NCI-H1694 treated with DMSO at 0.1 percent for 48 hours (cell line): ENCODE data around the gene PHOSPHO1.

Experiments
- DNase-seq: peaks from one replicate; lab custom pipeline; 2025; lab: John Stamatoyannopoulos, UW

The PHOSPHO1 gene

GRCh38 chr17:49218941-49219913 lies 11.4 kb downstream of the PHOSPHO1 start:
- no peak for DNase-seq

- no peak for DNase-seq
Observed at GRCh38 chr17:49217651-49218413, 12.8 kb downstream of the PHOSPHO1 start.

GRCh38 chr17:49216953-49217650 lies 13.5 kb downstream of the PHOSPHO1 start:
- no peak for DNase-seq

GRCh38 chr17:49216482-49216881 lies 14.1 kb downstream of the PHOSPHO1 start:
- DNase-seq, result no peak

GRCh38 chr17:49214676-49215360 lies 15.8 kb downstream of the PHOSPHO1 start:
- DNase-seq, result no peak

- no peak for DNase-seq
Observed at GRCh38 chr17:49213847-49214246, 16.7 kb downstream of the PHOSPHO1 start.

GRCh38 chr17:49213399-49213798 lies 17.2 kb downstream of the PHOSPHO1 start:
- no peak for DNase-seq

GRCh38 chr17:49210158-49211029 lies 20.2 kb downstream of the PHOSPHO1 start, which contains the start of the genes ABI3 and GNGT2:
Gene ABI3 (plus strand): TSS chr17:49210707. CDS start chr17:49210725, 18 bp downstream.
Gene GNGT2 (minus strand): TSS chr17:49210574. CDS start chr17:49207422, 3,152 bp downstream.
- DNase-seq, result no peak

GRCh38 chr17:49209061-49209571 lies 21.5 kb downstream of the PHOSPHO1 start:
- DNase-seq, result no peak

- no peak for DNase-seq
Observed at GRCh38 chr17:49204516-49204915, 26.1 kb downstream of the PHOSPHO1 start.

- no peak for DNase-seq
Observed at GRCh38 chr17:49203796-49204195, 26.8 kb downstream of the PHOSPHO1 start.

GRCh38 chr17:49201481-49201927 lies 29.1 kb downstream of the PHOSPHO1 start:
- DNase-seq, result no peak

GRCh38 chr17:49200423-49201083 lies 30.0 kb downstream of the PHOSPHO1 start:
- no peak for DNase-seq

GRCh38 chr17:49198211-49198610 lies 32.4 kb downstream of the PHOSPHO1 start:
- no peak for DNase-seq

GRCh38 chr17:49197346-49197998 lies 33.1 kb downstream of the PHOSPHO1 start:
- DNase-seq, result no peak

- DNase-seq, result no peak
Observed at GRCh38 chr17:49196520-49196919, 34.1 kb downstream of the PHOSPHO1 start.

- DNase-seq, result no peak
Observed at GRCh38 chr17:49195751-49196150, 34.8 kb downstream of the PHOSPHO1 start.

GRCh38 chr17:49194297-49194607 lies 36.3 kb downstream of the PHOSPHO1 start:
- no peak for DNase-seq
